PFSK-1 (cell line): ENCODE results near the gene CIAO3.

Source experiments
- FOXP2 ChIP-seq: optimal IDR thresholded peaks from 2 replicates; pipeline ENCODE3; 2011; ENCODE audit warnings: borderline replicate concordance, control low read depth, inconsistent platforms; ENCODE audit not compliant: insufficient read depth; ENCODE audit errors: extremely low read length, extremely low read depth
- POLR2AphosphoS5 ChIP-seq: IDR thresholded peaks from 2 replicates; pipeline ENCODE4 v1.6.1; 2012; ENCODE audit warnings: low read depth, mild to moderate bottlenecking, control low read depth, low read length, moderate library complexity
- REST ChIP-seq, 2 experiments: IDR thresholded peaks; 2 replicates each; pipeline versions ENCODE4 v1.6.1 to v1.8.0; 2011 to 2012; ENCODE audit warnings: low read depth in 2 of 2, low read length in 2 of 2, control low read depth in 1 of 2, inconsistent platforms in 1 of 2, mild to moderate bottlenecking in 1 of 2, moderate library complexity in 1 of 2; ENCODE audit not compliant: insufficient read depth in 1 of 2
- SIN3A ChIP-seq: IDR thresholded peaks from 2 replicates; pipeline ENCODE4 v1.6.1; 2012; ENCODE audit warnings: mild to moderate bottlenecking, low read length, moderate library complexity, borderline replicate concordance; ENCODE audit not compliant: insufficient read depth
- TAF1 ChIP-seq: IDR thresholded peaks from 2 replicates; pipeline ENCODE4 v1.6.1; 2012; ENCODE audit warnings: low read length, control low read depth, borderline replicate concordance; ENCODE audit not compliant: insufficient read depth

Gene CIAO3

GRCh38 chr16:689175-689897 lies 51.5 kb downstream of the CIAO3 start:
- TF ChIP-seq FOXP2 (no peak), POLR2AphosphoS5 (no peak), SIN3A (no peak), REST (IDR thresholded peaks at IDR 0.05; ENCODE audit: insufficient read depth in 1 of 2, low read depth in 2 of 2, low read length in 2 of 2) (no peak), TAF1 (no peak)

- TF ChIP-seq SIN3A (no peak), TAF1 (no peak), POLR2AphosphoS5 (no peak), FOXP2 (no peak), REST (IDR thresholded peaks at IDR 0.05; ENCODE audit: insufficient read depth in 1 of 2, low read depth in 2 of 2, low read length in 2 of 2) (no peak)
These were observed 53.3 kb downstream of the CIAO3 start for GRCh38 chr16:687499-687898.

- TF ChIP-seq TAF1 (no peak), FOXP2 (no peak), POLR2AphosphoS5 (no peak), REST (IDR thresholded peaks at IDR 0.05; ENCODE audit: insufficient read depth in 1 of 2, low read depth in 2 of 2, low read length in 2 of 2) (no peak), SIN3A (no peak)
These were observed 54.1 kb downstream of the CIAO3 start for GRCh38 chr16:686459-687260.

- TF ChIP-seq TAF1 (no peak), POLR2AphosphoS5 (no peak), SIN3A (no peak), REST (IDR thresholded peaks at IDR 0.05; ENCODE audit: insufficient read depth in 1 of 2, low read depth in 2 of 2, low read length in 2 of 2) (no peak), FOXP2 (no peak)
These were observed 54.8 kb downstream of the CIAO3 start for GRCh38 chr16:685967-686366.
